HG03558 (cell line): Measurements from ENCODE around the gene TSR1.
"Not testable (repeated sequence)": the region's sequence is repeated elsewhere in the genome, so short reads cannot be mapped to it uniquely, and the experiment has no call there.

Source experiments
- ATAC-seq: cut with Tn5 transposase; IDR thresholded peaks from one replicate; pipeline ENCODE4 v1.9.1; 2021; ENCODE audit warnings: moderate number of reproducible peaks; ENCODE audit not compliant: unreplicated experiment; ENCODE audit errors: extremely low read depth

The TSR1 gene

GRCh38 chr17:2338315-2338657 lies 2.0 kb upstream of the TSR1 start:
- ATAC-seq, result no peak

DNA sequence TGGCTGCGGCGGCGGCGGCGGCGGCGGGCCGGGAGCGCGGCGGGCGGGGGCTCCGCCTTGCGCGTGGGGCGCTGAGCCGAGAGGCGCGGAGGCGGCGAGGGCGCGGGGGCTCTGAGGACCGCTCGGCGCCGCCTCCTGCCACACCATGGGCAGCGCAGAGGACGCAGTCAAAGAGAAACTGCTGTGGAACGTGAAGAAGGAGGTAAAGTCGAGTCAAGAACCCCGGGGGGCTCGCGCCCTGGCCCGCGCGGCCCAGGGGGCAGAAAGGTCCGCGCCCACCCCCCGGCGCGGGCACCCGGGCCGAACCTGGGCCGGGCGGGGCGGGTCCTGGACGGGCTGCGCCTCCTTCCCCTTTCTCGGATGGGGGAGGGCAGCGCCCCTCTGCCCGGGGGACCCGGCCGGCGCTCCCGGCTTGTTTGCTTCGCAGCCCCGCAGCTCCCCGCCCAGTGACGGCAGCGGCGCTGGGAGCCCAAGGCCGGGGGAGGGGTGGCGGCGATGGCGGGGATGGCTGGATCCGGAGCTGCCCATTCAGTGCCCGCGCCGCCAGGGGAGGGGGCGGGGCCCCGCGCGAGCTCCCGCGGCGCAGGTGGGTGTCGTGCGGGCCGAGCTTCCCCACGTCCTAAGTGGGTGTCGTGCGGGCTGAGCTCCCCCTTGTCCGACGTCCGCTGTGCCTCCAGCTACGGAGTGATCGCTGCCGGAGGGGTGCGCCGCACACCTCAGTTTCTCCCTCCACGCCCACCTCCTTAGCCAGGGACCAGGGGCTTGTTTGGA lies 1.5 kb upstream of the TSR1 start:
- no peak for ATAC-seq

- ATAC-seq, result no peak
Observed at GRCh38 chr17:2336852-2337543, 741 bp upstream of the TSR1 start, which contains the start of gene SGSM2. TSS of gene SGSM2 (plus strand) at chr17:2337501. CDS start at chr17:2337689, 188 bp downstream.

DNA sequence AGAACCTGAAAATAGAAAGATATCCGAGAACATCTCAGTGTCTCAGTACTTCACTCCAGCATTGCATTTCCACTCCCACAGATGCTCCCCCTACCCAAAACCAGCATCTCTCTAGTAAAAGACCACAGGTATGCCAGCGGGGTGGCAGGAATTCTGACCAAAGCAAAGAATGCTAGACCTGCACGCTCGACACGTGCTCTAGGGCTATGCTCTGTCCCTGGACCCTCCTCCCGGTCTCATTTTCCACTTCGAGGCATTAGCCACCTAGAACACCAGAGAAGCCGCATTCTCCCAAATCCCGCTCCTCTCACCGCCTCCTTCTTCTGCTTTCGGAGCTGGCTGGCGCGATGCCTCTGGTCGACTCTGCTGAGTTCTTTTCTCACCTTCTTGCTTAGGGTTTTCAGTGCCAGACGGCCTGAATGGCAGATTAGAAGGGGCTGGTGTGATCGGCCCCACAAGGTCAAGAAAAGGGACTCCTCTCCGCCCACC lies 487 bp downstream of the TSR1 start:
- no peak for ATAC-seq

DNA sequence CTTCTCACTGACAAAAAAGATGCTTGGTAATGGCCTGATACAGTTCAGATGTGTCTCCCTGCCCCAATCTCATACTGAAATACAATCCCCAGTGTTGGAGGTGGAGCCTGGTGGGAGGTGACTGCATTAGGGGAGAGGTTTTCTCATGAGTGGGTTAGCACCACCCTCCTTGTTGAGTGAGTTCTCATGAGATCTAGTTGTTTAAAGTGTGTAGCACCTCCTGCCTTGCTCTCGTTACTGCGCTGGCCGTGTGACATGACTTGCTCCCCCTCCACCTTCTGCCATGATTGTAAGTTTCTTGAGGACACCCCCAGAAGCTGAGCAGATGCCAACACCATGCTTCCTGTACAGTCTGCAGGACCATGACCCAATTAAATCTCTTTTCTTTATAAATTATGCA lies 5.0 kb downstream of the TSR1 start:
- no peak for ATAC-seq

DNA sequence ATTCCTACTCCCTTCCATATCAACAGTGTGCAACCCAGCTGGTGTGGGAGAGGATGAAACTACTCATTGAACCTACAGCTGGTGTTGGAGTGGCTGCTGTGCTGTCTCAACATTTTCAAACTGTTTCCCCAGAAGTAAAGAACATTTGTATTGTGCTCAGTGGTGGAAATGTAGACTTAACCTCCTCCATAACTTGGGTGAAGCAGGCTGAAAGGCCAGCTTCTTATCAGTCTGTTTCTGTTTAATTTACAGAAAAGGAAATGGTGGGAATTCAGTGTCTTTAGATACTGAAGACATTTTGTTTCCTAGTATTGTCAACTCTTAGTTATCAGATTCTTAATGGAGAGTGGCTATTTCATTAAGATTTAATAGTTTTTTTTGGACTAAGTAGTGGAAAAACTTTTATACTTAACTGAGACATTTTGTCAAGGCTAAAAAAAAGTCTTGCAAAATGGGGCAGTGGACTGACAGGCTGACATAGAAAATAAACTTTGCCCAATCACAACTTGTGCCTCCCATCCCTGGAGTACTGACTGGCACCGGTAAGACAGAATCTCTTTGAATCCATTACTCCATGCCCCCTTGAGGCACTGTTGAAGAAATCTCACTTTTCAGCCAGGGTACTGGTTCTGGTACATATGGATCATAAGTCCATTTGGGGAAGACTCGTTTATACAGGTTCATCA lies 12.5 kb downstream of the TSR1 start:
- ATAC-seq, result no peak

GRCh38 chr17:2321399-2321798 lies 14.9 kb downstream of the TSR1 start:
- ATAC-seq, result no peak

GRCh38 chr17:2319051-2319450 lies 17.2 kb downstream of the TSR1 start:
- ATAC-seq, result no peak

- no peak for ATAC-seq
Observed at GRCh38 chr17:2317796-2318195, 18.5 kb downstream of the TSR1 start.

DNA sequence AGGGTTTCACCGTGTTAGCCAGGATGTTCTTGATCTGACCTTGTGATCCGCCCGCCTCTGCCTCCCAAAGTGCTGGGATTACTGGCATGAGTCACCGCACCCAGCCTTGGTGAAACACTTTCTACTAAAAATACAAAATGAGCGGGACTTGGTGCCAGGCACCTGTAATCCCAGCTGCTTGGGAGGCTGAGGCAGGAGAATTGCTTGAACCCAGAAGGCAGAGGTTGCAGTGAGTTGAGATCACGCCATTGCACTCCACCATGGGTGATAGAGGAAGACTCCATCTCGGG lies 19.4 kb downstream of the TSR1 start:
- not testable (repeated sequence) for ATAC-seq

- ATAC-seq, result no peak
Observed at GRCh38 chr17:2312736-2313135, 23.5 kb downstream of the TSR1 start.

GRCh38 chr17:2309338-2310154 lies 26.7 kb downstream of the TSR1 start:
- ATAC-seq, result no peak

- ATAC-seq, result no peak
Observed at GRCh38 chr17:2304931-2305330, 31.3 kb downstream of the TSR1 start.

- peak; percentile 35 for ATAC-seq
Observed at GRCh38 chr17:2303204-2304188, 32.8 kb downstream of the TSR1 start, which contains the start of the genes SMG6 and SRR. TSS of gene SMG6 (minus strand) at chr17:2303785. CDS start at chr17:2303720, 65 bp downstream. TSS of gene SRR (plus strand) at chr17:2303950. CDS start at chr17:2315561, 11,611 bp downstream.

GRCh38 chr17:2302778-2303203 lies 33.5 kb downstream of the TSR1 start:
- no peak for ATAC-seq

DNA sequence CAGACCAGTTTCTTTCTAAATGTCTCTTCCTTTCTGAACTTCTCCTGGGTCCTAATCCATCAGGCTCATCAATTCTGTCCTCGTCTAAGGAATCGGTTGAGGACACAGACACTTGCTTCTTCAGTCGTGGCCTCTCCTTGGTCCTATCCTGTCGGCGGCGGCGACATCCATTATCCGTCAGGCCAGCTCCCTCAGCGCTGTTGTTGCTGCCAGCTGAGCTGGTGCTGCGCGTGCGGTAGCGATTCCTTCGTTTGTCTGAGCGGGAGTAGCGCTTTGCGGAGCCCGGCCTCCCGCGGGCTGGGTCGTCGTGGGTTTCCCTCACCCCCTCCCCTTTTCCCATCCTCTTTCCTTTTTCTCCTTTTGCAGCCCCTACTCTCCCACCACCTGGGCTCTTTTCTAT lies 36.5 kb downstream of the TSR1 start:
- ATAC-seq, result no peak

- ATAC-seq, result no peak
Observed at GRCh38 chr17:2299136-2299535, 37.1 kb downstream of the TSR1 start.

DNA sequence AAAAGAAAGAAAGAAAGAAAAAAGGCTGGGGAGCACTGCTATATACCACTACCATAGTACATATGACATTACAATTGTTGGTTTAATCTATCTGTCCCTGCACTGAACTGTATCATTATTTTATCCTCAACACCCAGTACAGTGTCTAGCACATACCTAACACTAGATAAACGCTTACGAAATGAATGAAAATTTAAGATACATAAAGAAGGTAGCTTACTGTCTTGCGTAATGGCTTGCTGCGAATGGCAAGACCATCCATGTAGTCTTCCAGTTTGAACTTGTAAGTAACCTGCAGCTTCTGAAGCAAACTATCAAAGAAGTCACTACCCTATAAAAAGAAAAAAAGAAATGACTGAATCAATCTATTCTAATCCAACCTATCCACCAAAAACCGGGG lies 39.2 kb downstream of the TSR1 start:
- ATAC-seq, result no peak

DNA sequence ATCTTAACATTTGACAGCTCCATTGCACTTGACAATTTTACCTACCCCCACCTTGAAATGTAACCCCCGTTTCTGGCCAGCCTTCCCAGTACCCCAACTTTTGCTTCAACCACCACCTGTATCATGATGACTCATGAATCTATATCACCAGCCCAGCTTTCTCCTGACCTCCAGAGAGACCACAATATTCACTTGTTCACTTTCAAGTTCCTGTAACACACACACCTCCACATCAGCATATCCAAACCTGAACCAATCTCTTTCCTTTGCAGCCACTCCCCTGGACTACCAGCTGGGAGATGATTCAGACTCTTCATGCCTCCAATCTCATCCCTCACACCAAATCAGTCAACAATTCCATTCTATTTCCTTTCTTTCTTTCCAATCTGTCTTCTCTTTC lies 40.7 kb downstream of the TSR1 start:
- no peak for ATAC-seq
